ENCODE data around the gene NFATC3. TPM values are rescaled to one million over a fixed set of nuclear protein-coding genes. Genes with fewer than 3 reads are reported as not detected.

NFATC3 gene
- total RNA-seq, 1 experiment from 2014 or later = 33.0 TPM

- Histone ChIP-seq H3T11ph (ENCODE audit: low read length) (no peak overlapping the region), H2BK20ac (ENCODE audit: low read depth, low read length, poor library complexity, severe bottlenecking) (no peak overlapping the region), H3K9ac (ENCODE audit: extremely low read depth, insufficient read length, low read length) (no peak overlapping the region), H3K23me2 (ENCODE audit: insufficient read length, low read depth, low read length, poor library complexity, severe bottlenecking) (peaks cover 11% of the 10 kb centered on the region), H4K5ac (ENCODE audit: insufficient read length, low read depth, low read length) (no peak overlapping the region), H3K56ac (ENCODE audit: insufficient read length, low read depth, low read length) (no peak overlapping the region), H3K4ac (ENCODE audit: low read depth, low read length) (no peak overlapping the region), H2AFZ (ENCODE audit: low read length) (no peak overlapping the region), H3K27me3 (ENCODE audit: insufficient read depth, low read length) (no peaks in the 10 kb centered on the region), H3K79me1 (ENCODE audit: insufficient read depth, low read depth, low read length, poor library complexity, severe bottlenecking) (no peaks in the 10 kb centered on the region), H3K27ac (ENCODE audit: insufficient read length, low read depth, low read length) (no peak overlapping the region), H3K18ac (ENCODE audit: insufficient read length, low read depth, low read length) (no peak overlapping the region), H4K8ac (replicated peaks; ENCODE audit: insufficient read length, low read depth, low read length) (no peak overlapping the region), H2BK120ac (ENCODE audit: low read depth, low read length, poor library complexity, severe bottlenecking) (no peak overlapping the region), H4K20me1 (ENCODE audit: control insufficient read depth, insufficient read depth, insufficient read length) (no peaks in the 10 kb centered on the region), H2AK5ac (ENCODE audit: insufficient read length, low read length) (no peak overlapping the region), H3K4me1 (ENCODE audit: insufficient read depth, low read length) (no peaks in the 10 kb centered on the region), H2BK15ac (ENCODE audit: low read depth, low read length) (no peak overlapping the region), H2BK5ac (ENCODE audit: insufficient read length, low read length) (no peak overlapping the region), H4K91ac (ENCODE audit: insufficient read length, low read depth, low read length) (no peak overlapping the region), H2BK12ac (ENCODE audit: insufficient read length, low read depth, low read length) (no peak overlapping the region), H3K23ac (ENCODE audit: insufficient read length, low read depth, low read length) (no peak overlapping the region), H3K9me3 (ENCODE audit: control insufficient read depth, low read depth, low read length) (no peaks in the 10 kb centered on the region), H3K14ac (ENCODE audit: insufficient read depth, low read length) (no peak overlapping the region), H3K79me2 (ENCODE audit: insufficient read depth, low read length) (no peaks in the 10 kb centered on the region), H3K4me2 (ENCODE audit: insufficient read depth, insufficient read length, low read length) (no peak overlapping the region)
- Mint-ChIP-seq H3K36me3 (ENCODE audit: insufficient read depth in 1 of 3, low read depth in 3 of 3) (peaks cover 1 to 15% (median 7%) of the 10 kb centered on the region in 3 experiments; a peak in 5 of 7 replicates), H3K27ac (no peak overlapping the region), H3K27me3 (ENCODE audit: low read depth) (peaks cover 6% of the 10 kb centered on the region), H3K4me1 (peaks cover 13 to 15% of the 10 kb centered on the region in 2 experiments), H3K4me3 (no peak overlapping the region), H3K9me3 (no peaks in the 10 kb centered on the region)
- TF ChIP-seq CTCF (conservative IDR thresholded peaks at IDR 0.05) = no peak
- DNase-seq = no peak
- no CpG with 5 or more reads among the region's 4 CpGs for WGBS (ENCODE audit: extremely low coverage, insufficient read length, low lambda C conversion rate)
Observed at GRCh38 chr16:68249371-68249770, 164.2 kb downstream of the NFATC3 start.
